HCT116 (cell line): ENCODE results near the gene JADE1. TPM values are rescaled to one million over a fixed set of nuclear protein-coding genes. Genes with fewer than 3 reads are reported as not detected.

ENCODE experiments used
- ATAC-seq: fragments of 200-7000 bp; cut with Tn5 transposase; 2 replicates; pipeline ENCODE4 v1.9.1; 2020; ENCODE audit warnings: mild to moderate bottlenecking, moderate library complexity
- BruUV-seq: library from RNA; stranded (reverse); fragments of 400-500 nt; replicated peaks from 2 replicates; lab custom pipeline; 2021; lab: Mats Ljungman, UMichigan
- CTCF ChIA-PET: fragments of 300-600 bp; sonication (Branson Sonifier 250); formaldehyde crosslinking; loops from one replicate; lab custom pipeline; 2021; ENCODE audit warnings: antibody characterized with exemption; lab: Charles Lee
- POLR2A ChIA-PET: fragments of 300-600, 350-600 bp; sonication (Branson Sonifier 250); formaldehyde crosslinking; loops from one replicate; lab custom pipeline; 2021; ENCODE audit warnings: antibody characterized with exemption; lab: Charles Lee
- RAD21 ChIA-PET, 2 experiments: fragments of 300-600 bp; sonication (Branson Sonifier 250); formaldehyde crosslinking; loops; one replicate each; lab custom pipeline; 2023; ENCODE audit warnings: low total read pairs in 2 of 2; ENCODE audit not compliant: uncharacterized antibody in 2 of 2, unreplicated experiment in 2 of 2, low non-redundant PET in 1 of 2; lab: Charles Lee
- DNase-seq: peaks from one replicate; pipeline ENCODE4 v3.0.0-alpha.2; 2010; ENCODE audit warnings: low read depth, low spot score
- H2AFZ ChIP-seq: fragments of 200-600 bp; shearing (Covaris generic), sonication (generic); 2 replicates; pipeline ENCODE4 v1.6.1; 2017; ENCODE audit warnings: low read depth, mixed run types, mixed read lengths, antibody characterized with exemption, low read length; ENCODE audit not compliant: poor library complexity, severe bottlenecking
- H3K27ac ChIP-seq: 2 replicates; pipeline ENCODE4 v1.5.1; 2012; ENCODE audit warnings: low read depth, low read length
- H3K27me3 ChIP-seq: fragments of 200-600 bp; sonication (generic); 2 replicates; pipeline ENCODE4 v1.6.1; 2016; ENCODE audit warnings: mixed run types, low read length, mixed read lengths; ENCODE audit not compliant: insufficient read depth
- H3K36me3 ChIP-seq, 2 experiments: fragments of 200-500 bp in 1 of 2; fragments of 200-600 bp in 1 of 2; sonication (Bioruptor generic) in 1 of 2; sonication (generic) in 1 of 2; 2 replicates each; pipeline versions ENCODE4 v1.5.1 to v1.6.1; 2014 to 2016; ENCODE audit warnings: low read length in 2 of 2, inconsistent platforms in 1 of 2, mixed read lengths in 1 of 2, mixed run types in 1 of 2; ENCODE audit not compliant: insufficient read depth in 2 of 2, control insufficient read depth in 1 of 2
- H3K4me1 ChIP-seq, 2 experiments: fragments of 200-600 bp in 1 of 2; sonication (generic) in 1 of 2; 2 replicates each; pipeline versions ENCODE4 v1.5.1 to v1.6.1; 2012 to 2017; ENCODE audit warnings: low read length in 2 of 2, inconsistent platforms in 1 of 2, mild to moderate bottlenecking in 1 of 2, mixed read lengths in 1 of 2, mixed run types in 1 of 2, moderate library complexity in 1 of 2; ENCODE audit not compliant: insufficient read depth in 2 of 2, control insufficient read depth in 1 of 2
- H3K4me2 ChIP-seq: fragments of 200-600 bp; sonication (generic); 2 replicates; pipeline ENCODE4 v1.6.1; 2017; ENCODE audit warnings: mixed run types, low read length, mixed read lengths
- H3K4me3 ChIP-seq, 2 experiments: fragments of 200-600 bp in 1 of 2; sonication (generic) in 1 of 2; replicated peaks in 1 of 2; 2 replicates each; pipeline ENCODE4 v1.5.1; 2011 to 2016; ENCODE audit warnings: low read length in 2 of 2, control low read depth in 1 of 2, low read depth in 1 of 2, mild to moderate bottlenecking in 1 of 2, mixed read lengths in 1 of 2, mixed run types in 1 of 2
- H3K79me2 ChIP-seq: fragments of 200-600 bp; sonication (generic); 2 replicates; pipeline ENCODE4 v1.6.1; 2017; ENCODE audit warnings: mild to moderate bottlenecking, mixed run types, low read length, moderate library complexity, mixed read lengths; ENCODE audit not compliant: insufficient read depth
- H3K9ac ChIP-seq: fragments of 200-600 bp; sonication (generic); 2 replicates; pipeline ENCODE4 v1.6.1; 2016; ENCODE audit warnings: low read length, mixed read lengths
- H3K9me2 ChIP-seq: fragments of 200-600 bp; sonication (generic), shearing (Covaris generic); 2 replicates; pipeline ENCODE4 v1.6.1; 2017; ENCODE audit warnings: mixed run types, mild to moderate bottlenecking, moderate library complexity; ENCODE audit not compliant: insufficient read depth
- H3K9me3 ChIP-seq, 2 experiments: fragments of 200-500 bp in 1 of 2; fragments of 200-600 bp in 1 of 2; sonication (Bioruptor generic) in 1 of 2; sonication (generic) in 1 of 2; 2 replicates each; pipeline ENCODE4 v1.6.1; 2014 to 2017; ENCODE audit warnings: low read length in 2 of 2, mixed read lengths in 2 of 2, inconsistent platforms in 1 of 2, low read depth in 1 of 2, mild to moderate bottlenecking in 1 of 2, mixed run types in 1 of 2, moderate library complexity in 1 of 2; ENCODE audit not compliant: control insufficient read depth in 1 of 2, insufficient read depth in 1 of 2
- H4K20me1 ChIP-seq: fragments of 200-600 bp; sonication (generic), shearing (Covaris generic); 2 replicates; pipeline ENCODE4 v1.6.1; 2017; ENCODE audit warnings: mixed run types, mild to moderate bottlenecking, moderate library complexity; ENCODE audit not compliant: insufficient read depth
- ATF3 ChIP-seq: IDR thresholded peaks from 2 replicates; pipeline ENCODE4 v1.6.1; 2012
- CBX3 ChIP-seq: IDR thresholded peaks from 2 replicates; pipeline ENCODE4 v1.6.1; 2012; ENCODE audit warnings: low read depth
- CEBPB ChIP-seq: IDR thresholded peaks from 2 replicates; pipeline ENCODE4 v1.6.1; 2012; ENCODE audit warnings: low read depth
- EGR1 ChIP-seq: IDR thresholded peaks from 2 replicates; pipeline ENCODE4 v1.6.1; 2012; ENCODE audit warnings: low read depth
- EZH2 ChIP-seq: fragments of 200-600 bp; sonication (generic); IDR thresholded peaks from 2 replicates; pipeline ENCODE4 v1.6.1; 2017; ENCODE audit warnings: antibody characterized with exemption, mixed run types
- EZH2phosphoT487 ChIP-seq: fragments of 200-600 bp; IDR thresholded peaks from 2 replicates; pipeline ENCODE4 v1.6.1; 2018; ENCODE audit warnings: antibody characterized with exemption, borderline replicate concordance
- FOSL1 ChIP-seq: IDR thresholded peaks from 2 replicates; pipeline ENCODE4 v1.6.1; 2012; ENCODE audit warnings: low read depth
- POLR2AphosphoS5 ChIP-seq: IDR thresholded peaks from 2 replicates; pipeline ENCODE4 v1.6.1; 2011; ENCODE audit warnings: mild to moderate bottlenecking, low read depth, low read length, moderate library complexity
- RAD21 ChIP-seq: IDR thresholded peaks from 2 replicates; pipeline ENCODE4 v1.6.1; 2012; ENCODE audit warnings: low read depth, mild to moderate bottlenecking
- REST ChIP-seq: IDR thresholded peaks from 2 replicates; pipeline ENCODE4 v1.6.1; 2012; ENCODE audit warnings: low read depth
- SIN3A ChIP-seq: IDR thresholded peaks from 2 replicates; pipeline ENCODE4 v1.6.1; 2012; ENCODE audit warnings: low read depth
- SRF ChIP-seq: IDR thresholded peaks from 2 replicates; pipeline ENCODE4 v1.6.1; 2012; ENCODE audit warnings: low read depth
- TCF7L2 ChIP-seq: IDR thresholded peaks from 2 replicates; pipeline ENCODE4 v1.7.0; 2011; ENCODE audit warnings: borderline replicate concordance, inconsistent platforms; ENCODE audit not compliant: insufficient read depth, insufficient read length; ENCODE audit errors: extremely low read depth
- YY1 ChIP-seq: IDR thresholded peaks from 2 replicates; pipeline ENCODE4 v1.6.1; 2011; ENCODE audit warnings: low read length, low read depth, moderate library complexity, mild to moderate bottlenecking; ENCODE audit not compliant: insufficient replicate concordance; ENCODE audit errors: extremely low read depth
- ZBTB33 ChIP-seq: IDR thresholded peaks from 2 replicates; pipeline ENCODE4 v1.6.1; 2011; ENCODE audit warnings: mild to moderate bottlenecking, low read length, moderate library complexity; ENCODE audit not compliant: insufficient replicate concordance; ENCODE audit errors: extremely low read depth
- ZNF274 ChIP-seq: fragments of 200-500 bp; sonication (Bioruptor generic); IDR thresholded peaks from 2 replicates; pipeline ENCODE4 v1.6.1; 2014; ENCODE audit warnings: mild to moderate bottlenecking, low read depth, low read length, inconsistent platforms
- intact Hi-C: fragments of 100-400 bp; cut with micrococcal nuclease; formaldehyde crosslinking; loops from 2 replicates; pipeline ENCODE4 v1.10.0; 2022
- total RNA-seq: library from RNA; stranded (reverse); gene quantifications from one replicate; pipeline ENCODE4 v1.2.1, GENCODE V29; 2021; ENCODE audit not compliant: unreplicated experiment

The JADE1 gene
- total RNA-seq, 1 experiment from 2014 or later: 26.5 TPM

GRCh38 chr4:128769011-128769410 lies 40.5 kb upstream of the JADE1 start:
- H2AFZ ChIP-seq: no peak overlapping the region
- H3K79me2 ChIP-seq: no peaks in the 10 kb centered on the region
- H3K36me3 ChIP-seq: no peaks in the 10 kb centered on the region
- no peak for TF ChIP-seq FOSL1
- no peak for TF ChIP-seq YY1
- no peak for TF ChIP-seq CEBPB
- TF ChIP-seq REST: no peak
- no peak for TF ChIP-seq ZBTB33
- no peak for TF ChIP-seq EZH2
- no peak for TF ChIP-seq EZH2phosphoT487
- no peak for TF ChIP-seq ZNF274
- TF ChIP-seq EGR1: no peak
- TF ChIP-seq RAD21: no peak
- TF ChIP-seq ATF3: no peak
- TF ChIP-seq TCF7L2: no peak
- TF ChIP-seq POLR2AphosphoS5: no peak
- TF ChIP-seq SIN3A: no peak
- no peak for TF ChIP-seq SRF
- TF ChIP-seq CBX3: no peak
- RAD21 ChIA-PET: no interaction called here
- H3K9me2 ChIP-seq: no peaks in the 10 kb centered on the region
- POLR2A ChIA-PET: no interaction called here
- H3K4me3 ChIP-seq: no peak overlapping the region
- CTCF ChIA-PET: no interaction called here
- H3K4me1 ChIP-seq: no peaks in the 10 kb centered on the region
- no peak overlapping the region for H3K4me2 ChIP-seq
- no peak overlapping the region for H3K27ac ChIP-seq
- no peaks in the 10 kb centered on the region for H3K27me3 ChIP-seq
- intact Hi-C loops: no loop called here
- no TSS peak for BruUV-seq
- no peaks in the 10 kb centered on the region for H4K20me1 ChIP-seq
- H3K9ac ChIP-seq: no peak overlapping the region
- no peaks in the 10 kb centered on the region for H3K9me3 ChIP-seq
- ATAC-seq: no peak
- DNase-seq: no peak
